ENCODE measurements around the gene ALK.

ALK gene

DNA sequence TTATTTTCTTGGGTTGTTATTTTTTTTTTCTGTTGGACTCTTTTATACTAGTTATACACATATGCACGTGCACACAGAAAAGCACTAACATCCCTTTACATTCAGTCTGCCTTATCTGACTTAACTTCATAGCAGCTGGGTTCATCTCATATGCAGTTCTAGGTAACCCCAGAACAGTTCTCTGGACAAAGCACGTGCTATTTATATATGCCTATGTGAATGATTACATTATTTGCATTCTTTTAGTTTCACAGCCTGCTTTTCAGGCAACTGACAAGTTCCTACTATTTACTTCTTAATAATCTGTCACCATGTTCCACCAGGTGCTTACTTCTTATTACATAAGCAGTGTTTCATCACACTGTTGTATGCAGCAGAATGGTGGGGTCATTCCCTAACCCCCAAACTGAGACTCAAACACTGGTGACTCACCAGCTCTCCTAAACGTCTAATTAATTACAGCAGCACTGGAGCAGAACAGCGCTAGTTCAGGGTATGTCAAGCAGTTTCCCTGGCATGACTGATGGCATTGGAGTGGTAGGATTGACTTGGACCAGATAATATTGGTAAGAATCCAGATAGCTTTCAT lies 433.3 kb downstream of the ALK start:
- DNase-seq (ENCODE audit: low read depth) = peak; percentile 23

DNA sequence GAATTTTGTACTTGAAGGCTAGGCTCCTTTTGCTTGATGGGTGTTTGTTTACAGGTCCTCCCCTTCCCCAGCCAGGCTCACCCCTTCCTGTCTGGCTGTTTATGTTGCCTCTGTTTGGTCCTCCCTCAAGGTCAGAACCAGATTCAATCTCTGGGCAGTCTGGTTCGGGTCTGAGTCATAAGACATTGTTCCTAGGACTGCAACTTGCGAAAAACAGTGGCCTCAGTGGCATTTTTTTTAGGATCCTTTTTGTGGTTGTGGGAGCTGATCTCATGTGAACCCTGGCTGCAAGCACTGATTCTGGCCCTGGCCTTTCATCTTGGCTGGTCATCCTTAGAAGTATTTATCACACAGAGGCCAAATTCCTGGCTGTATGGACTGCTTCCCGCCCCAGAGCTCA lies 435.8 kb downstream of the ALK start:
- DNase-seq (ENCODE audit: low read depth) = no peak

- no peak for DNase-seq (ENCODE audit: low read depth)
Measured at GRCh38 chr2:29485117-29485516, 436.3 kb downstream of the ALK start.

DNA sequence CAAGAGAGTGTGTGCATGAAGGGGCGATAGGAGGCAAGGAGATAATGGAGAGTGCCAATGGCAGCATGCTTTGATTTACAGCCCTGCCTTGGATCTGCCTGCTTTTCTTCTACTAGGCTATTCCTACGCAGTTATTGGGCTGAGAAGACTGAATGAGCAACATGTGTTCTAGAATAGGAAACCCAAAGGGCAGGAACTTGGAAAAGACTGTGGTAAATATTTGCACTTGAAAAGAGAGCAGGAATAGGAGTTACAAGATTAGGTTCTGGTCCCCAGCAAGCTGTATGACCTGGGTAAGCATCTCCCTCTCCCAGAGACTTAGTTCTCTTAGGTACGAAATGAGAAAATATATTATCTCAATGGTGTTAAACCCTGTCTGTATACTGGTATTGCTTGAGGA lies 438.5 kb downstream of the ALK start:
- no peak for DNase-seq (ENCODE audit: low read depth)

DNA sequence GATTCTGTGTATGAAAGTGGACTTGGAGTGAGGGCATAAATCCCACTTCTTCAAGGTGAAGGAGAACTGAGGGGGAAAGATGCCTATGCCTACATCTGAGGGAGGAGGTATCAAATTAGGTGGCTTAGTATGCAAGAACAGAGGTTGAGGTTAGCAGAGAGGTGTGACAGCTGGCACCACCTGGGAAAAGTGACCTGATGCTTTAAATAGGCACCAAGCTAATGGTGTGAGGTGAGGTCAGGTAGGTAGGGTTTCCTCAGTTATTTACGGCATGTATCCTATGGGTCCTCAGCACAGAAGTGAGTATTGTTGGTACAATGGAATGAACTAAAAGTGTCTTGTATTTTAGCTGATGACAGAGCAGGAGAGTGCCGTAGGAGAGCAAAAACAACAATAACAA lies 439.0 kb downstream of the ALK start:
- no peak for DNase-seq (ENCODE audit: low read depth)

- DNase-seq (ENCODE audit: low read depth) = no peak
Measured at GRCh38 chr2:29481313-29481712, 440.1 kb downstream of the ALK start.

DNA sequence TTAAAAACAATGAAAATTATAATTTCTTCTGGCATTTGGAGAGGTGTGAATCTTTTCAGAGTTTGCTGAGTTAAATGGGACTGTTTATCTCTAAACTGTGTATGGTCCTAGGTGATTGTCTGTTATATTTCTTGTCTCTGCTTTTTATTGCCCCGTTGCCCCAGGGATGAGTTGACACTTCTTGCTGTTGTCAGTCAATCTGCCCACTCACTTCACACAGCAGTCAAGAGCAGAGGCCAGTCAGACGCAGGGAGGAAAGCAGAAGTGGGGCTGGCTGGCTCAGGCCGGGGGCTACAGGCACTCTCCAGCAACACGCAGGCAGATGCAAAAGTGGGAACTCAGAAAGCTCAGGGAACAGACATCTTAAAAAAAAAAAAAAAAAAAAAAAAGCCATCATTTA lies 441.0 kb downstream of the ALK start:
- no peak for DNase-seq (ENCODE audit: low read depth)

DNA sequence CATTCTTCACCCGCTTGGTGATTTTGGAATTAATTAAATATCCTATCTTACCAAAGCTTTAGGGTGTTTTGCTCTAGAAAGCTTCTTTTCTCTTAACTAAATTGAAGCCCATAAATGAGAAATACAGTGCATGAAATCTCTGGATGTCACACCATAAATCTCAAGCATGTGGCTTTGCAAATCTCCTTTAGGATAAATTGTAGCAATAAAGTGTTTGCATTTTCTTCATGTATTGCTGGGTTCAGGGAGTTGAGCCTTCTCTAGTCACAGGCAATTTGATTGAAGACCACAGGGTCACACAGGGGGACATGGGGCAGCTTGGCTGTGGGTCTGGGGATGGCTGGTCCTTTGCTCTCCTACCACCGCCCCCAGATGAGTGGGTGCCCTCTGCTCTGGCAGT lies 442.0 kb downstream of the ALK start:
- DNase-seq (ENCODE audit: low read depth) = no peak

GRCh38 chr2:29478641-29479040 lies 442.7 kb downstream of the ALK start:
- no peak for DNase-seq (ENCODE audit: low read depth)

DNA sequence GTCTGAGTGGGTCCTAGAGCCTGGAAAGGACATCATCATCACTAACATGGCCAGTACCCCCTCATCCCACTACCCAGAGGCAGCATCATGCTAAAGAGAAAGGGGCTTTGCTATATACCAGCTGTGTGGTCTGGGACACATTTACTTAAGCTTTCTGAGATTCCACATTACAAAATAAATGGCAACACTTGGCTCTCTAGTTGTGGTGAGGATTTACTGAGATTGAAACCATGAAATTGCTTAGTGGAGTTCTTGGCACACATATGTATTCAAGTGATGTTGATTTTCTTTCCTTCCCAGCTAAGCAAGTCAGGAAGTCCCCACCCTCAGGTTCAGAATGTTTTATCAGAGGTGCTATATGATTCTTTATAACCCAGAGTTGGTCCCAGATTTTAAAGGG lies 444.2 kb downstream of the ALK start:
- DNase-seq (ENCODE audit: low read depth) = no peak

- no peak for DNase-seq (ENCODE audit: low read depth)
Measured at GRCh38 chr2:29475499-29475898, 445.9 kb downstream of the ALK start.

DNA sequence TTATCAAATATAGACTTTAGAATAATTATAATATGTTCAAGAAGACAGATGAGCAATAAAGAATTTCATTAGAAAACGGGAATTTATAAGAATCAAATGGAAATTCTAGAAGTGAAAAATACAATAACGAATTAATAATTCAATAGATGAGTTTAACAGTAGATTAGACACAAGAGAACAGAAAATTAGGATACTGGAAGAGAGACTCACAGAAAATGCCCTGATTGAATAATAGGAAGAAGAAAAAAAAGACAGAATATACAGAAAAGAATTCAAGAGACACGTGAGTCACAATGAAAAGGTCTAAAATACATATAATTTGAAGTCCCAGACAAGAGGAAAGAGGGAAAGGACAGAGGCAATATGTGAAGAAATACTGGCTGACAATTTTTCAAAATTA lies 451.4 kb downstream of the ALK start:
- no peak for DNase-seq (ENCODE audit: low read depth)

- no peak for DNase-seq (ENCODE audit: low read depth)
Measured at GRCh38 chr2:29469516-29469915, 451.9 kb downstream of the ALK start.

DNA sequence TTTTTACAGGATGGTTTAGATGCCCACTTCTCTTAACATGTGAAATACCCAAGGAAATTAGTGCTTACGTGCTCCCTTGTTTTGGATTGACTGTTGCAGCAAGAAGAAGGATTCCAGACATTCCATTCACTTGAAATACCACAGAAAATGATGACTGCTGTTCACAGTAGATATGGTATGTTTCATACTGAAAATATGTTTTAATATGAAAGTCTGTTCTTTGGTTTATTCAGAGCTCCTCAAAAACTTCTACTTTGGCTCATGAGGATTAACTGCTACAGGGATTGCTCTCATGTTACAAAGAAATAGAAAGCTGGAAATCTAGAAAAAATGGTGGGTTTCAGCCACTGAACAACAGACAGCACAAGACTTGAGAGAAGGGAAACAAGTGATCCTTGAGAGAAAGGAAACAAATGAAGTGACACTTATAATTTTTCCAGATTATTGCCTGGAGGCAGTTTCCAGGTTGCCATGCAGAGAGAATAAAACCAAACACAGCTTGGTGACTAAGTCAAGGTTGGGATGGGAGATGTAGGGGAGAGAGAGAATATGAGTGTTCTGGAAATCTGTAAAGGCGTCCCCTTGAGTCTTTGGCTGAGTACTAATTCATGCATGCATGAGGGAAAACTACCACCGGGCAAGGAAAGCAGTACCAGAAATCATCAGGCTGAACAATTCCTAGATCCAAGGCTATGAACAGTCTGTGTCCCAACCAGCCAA lies 458.0 kb downstream of the ALK start:
- peak; percentile 50 for DNase-seq (ENCODE audit: low read depth)

DNA sequence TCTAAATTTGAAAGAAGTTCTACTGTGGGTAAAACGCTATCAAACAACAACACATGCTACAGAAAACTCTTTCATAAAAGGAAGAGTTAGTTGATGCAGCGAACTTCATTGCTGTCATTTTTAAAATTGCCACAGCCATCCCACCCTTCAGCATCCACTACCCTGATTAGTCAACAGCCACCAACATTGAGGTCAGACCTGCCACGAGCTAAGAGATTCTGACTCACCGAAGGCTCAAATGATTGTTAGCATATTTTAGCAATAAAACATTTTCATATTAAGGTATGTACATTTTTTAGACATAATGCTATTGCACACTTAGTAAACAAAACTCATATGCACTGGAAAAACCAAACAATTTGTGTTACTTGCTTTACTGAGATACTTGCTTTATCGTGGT lies 459.1 kb downstream of the ALK start:
- DNase-seq (ENCODE audit: low read depth) = no peak

GRCh38 chr2:29460190-29460589 lies 461.2 kb downstream of the ALK start:
- no peak for DNase-seq (ENCODE audit: low read depth)

GRCh38 chr2:29459445-29460179 lies 461.8 kb downstream of the ALK start:
- DNase-seq (ENCODE audit: low read depth) = peak; percentile 21

- DNase-seq (ENCODE audit: low read depth) = no peak
Measured at GRCh38 chr2:29456429-29456828, 465.0 kb downstream of the ALK start.

- no peak for DNase-seq (ENCODE audit: low read depth)
Measured at GRCh38 chr2:29455200-29455860, 466.1 kb downstream of the ALK start.

- no peak for DNase-seq (ENCODE audit: low read depth)
Measured at GRCh38 chr2:29452036-29452435, 469.4 kb downstream of the ALK start.

- DNase-seq (ENCODE audit: low read depth) = no peak
Measured at GRCh38 chr2:29450596-29451222, 470.7 kb downstream of the ALK start.

DNA sequence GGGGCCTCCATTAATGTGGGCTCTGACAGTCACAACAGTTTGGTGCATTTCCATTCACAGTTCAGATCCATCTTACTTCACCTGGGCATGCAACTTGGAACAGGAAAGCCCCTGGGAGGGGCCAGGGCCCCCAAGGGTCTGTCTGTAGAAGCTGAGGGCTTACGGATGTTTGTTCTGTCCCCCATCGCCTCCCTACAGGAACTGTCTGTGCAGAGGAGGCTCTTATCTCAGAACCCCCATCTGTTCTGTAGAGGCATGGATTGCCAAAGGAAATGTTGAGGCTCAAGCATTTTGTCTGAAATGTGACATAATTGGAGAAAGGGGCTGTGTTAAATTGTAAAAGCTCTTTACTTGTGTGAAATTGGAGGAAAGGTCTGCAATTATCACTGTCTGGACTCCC lies 471.9 kb downstream of the ALK start:
- DNase-seq (ENCODE audit: low read depth) = no peak

All from fibroblast of the conjunctiva (primary cell).